Liver (tissue), 3 donors: Measurements from ENCODE around the gene POLD3.

Experiments
- GABPA ChIP-seq, 2 donors: IDR thresholded peaks in 1 of 2; conservative IDR thresholded peaks in 1 of 2; 2 replicates each; pipeline ENCODE4 v1.6.1; 2016; ENCODE audit warnings: antibody characterized with exemption in 2 of 2, mild to moderate bottlenecking in 1 of 2, moderate library complexity in 1 of 2
- JUND ChIP-seq, 2 donors: IDR thresholded peaks; 2 replicates each; pipeline ENCODE4 v1.6.1; 2016; ENCODE audit warnings: antibody characterized with exemption in 2 of 2
- RAD21 ChIP-seq, 2 donors: IDR thresholded peaks; 2 replicates each; pipeline ENCODE4 v1.6.1; 2016; ENCODE audit warnings: antibody characterized with exemption in 2 of 2, mild to moderate bottlenecking in 2 of 2
- REST ChIP-seq: IDR thresholded peaks from 2 replicates; pipeline ENCODE4 v1.6.1; 2016; ENCODE audit warnings: antibody characterized with exemption, mild to moderate bottlenecking
- TAF1 ChIP-seq: conservative IDR thresholded peaks from 2 replicates; pipeline ENCODE4 v1.6.1; 2016; ENCODE audit warnings: antibody characterized with exemption, mild to moderate bottlenecking
- ZBTB33 ChIP-seq: IDR thresholded peaks from 2 replicates; pipeline ENCODE4 v1.6.1; 2016; ENCODE audit warnings: antibody characterized with exemption
- TF ChIP-seq, protein P1 (sequence below): fragments of 150-350 bp; IDR thresholded peaks from 2 replicates; pipeline ENCODE4 v1.5.1; 2017; ENCODE audit warnings: improper control_type of control experiment, low read depth, low read length; ENCODE audit not compliant: missing input control
- TF ChIP-seq, protein P2 (sequence below): IDR thresholded peaks from 2 replicates; pipeline ENCODE4 v1.6.1; 2016; ENCODE audit warnings: antibody characterized with exemption
- donor health status: healthy.
- donor health status: healthy.

DNA sequence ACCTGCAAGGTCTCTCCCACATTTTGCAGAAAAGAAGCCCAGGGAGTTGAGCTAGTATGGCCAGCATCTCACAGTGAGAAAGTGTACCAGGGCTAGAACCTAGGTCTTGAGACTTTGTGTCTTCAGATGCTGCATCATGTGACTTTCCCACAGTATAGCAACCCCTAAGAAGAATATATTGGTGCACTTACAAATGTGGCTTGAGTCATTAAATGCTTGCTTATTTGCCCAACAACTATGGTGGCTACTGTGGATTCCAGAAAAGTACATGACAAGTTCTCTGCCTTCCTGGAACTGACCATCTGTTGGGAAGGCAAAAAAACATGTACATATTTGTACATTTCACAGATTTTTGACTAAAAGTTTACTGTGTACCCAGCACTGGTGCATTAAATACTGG is 55.0 kb downstream of the POLD3 start:
- TF ChIP-seq, protein P1, sequence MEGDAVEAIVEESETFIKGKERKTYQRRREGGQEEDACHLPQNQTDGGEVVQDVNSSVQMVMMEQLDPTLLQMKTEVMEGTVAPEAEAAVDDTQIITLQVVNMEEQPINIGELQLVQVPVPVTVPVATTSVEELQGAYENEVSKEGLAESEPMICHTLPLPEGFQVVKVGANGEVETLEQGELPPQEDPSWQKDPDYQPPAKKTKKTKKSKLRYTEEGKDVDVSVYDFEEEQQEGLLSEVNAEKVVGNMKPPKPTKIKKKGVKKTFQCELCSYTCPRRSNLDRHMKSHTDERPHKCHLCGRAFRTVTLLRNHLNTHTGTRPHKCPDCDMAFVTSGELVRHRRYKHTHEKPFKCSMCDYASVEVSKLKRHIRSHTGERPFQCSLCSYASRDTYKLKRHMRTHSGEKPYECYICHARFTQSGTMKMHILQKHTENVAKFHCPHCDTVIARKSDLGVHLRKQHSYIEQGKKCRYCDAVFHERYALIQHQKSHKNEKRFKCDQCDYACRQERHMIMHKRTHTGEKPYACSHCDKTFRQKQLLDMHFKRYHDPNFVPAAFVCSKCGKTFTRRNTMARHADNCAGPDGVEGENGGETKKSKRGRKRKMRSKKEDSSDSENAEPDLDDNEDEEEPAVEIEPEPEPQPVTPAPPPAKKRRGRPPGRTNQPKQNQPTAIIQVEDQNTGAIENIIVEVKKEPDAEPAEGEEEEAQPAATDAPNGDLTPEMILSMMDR = no peak
- TF ChIP-seq, protein P2, sequence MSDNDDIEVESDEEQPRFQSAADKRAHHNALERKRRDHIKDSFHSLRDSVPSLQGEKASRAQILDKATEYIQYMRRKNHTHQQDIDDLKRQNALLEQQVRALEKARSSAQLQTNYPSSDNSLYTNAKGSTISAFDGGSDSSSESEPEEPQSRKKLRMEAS = no peak
- TF ChIP-seq TAF1 (no peak), REST (no peak), ZBTB33 (no peak), GABPA (IDR thresholded peaks at IDR 0.05 in 1 of 2, conservative IDR thresholded peaks at IDR 0.05 in 1 of 2) (no peak), JUND (IDR thresholded peaks at IDR 0.05) (no peak), RAD21 (IDR thresholded peaks at IDR 0.05) (no peak)
